Skeletal muscle tissue (tissue), 4 donors: ENCODE data around the gene USP21. TPM values are rescaled to one million over a fixed set of nuclear protein-coding genes. Genes with fewer than 3 reads are reported as not detected.

ENCODE experiments used
- H3K27ac ChIP-seq: one replicate; pipeline ENCODE4 v1.7.0; 2013; ENCODE audit warnings: mild to moderate bottlenecking, low read depth, low read length, inconsistent platforms
- H3K27me3 ChIP-seq, 3 donors: one replicate each; pipeline ENCODE4 v1.7.0; 2013; ENCODE audit warnings: low read length in 3 of 3; ENCODE audit not compliant: control insufficient read depth in 3 of 3, insufficient read depth in 3 of 3
- H3K36me3 ChIP-seq, 3 donors: one replicate each; pipeline ENCODE4 v1.7.0; 2013; ENCODE audit warnings: low read length in 3 of 3; ENCODE audit not compliant: control insufficient read depth in 3 of 3, insufficient read depth in 3 of 3
- H3K4me1 ChIP-seq, 3 donors: one replicate each; pipeline ENCODE4 v1.7.0; 2013; ENCODE audit warnings: low read length in 3 of 3, mild to moderate bottlenecking in 3 of 3; ENCODE audit not compliant: control insufficient read depth in 3 of 3, insufficient read depth in 3 of 3
- H3K4me3 ChIP-seq, 3 donors: one replicate each; pipeline ENCODE4 v1.7.0; 2013; ENCODE audit warnings: low read length in 3 of 3
- H3K9ac ChIP-seq, 3 donors: one replicate each; pipeline ENCODE4 v1.7.0; 2013; ENCODE audit warnings: low read length in 3 of 3, mild to moderate bottlenecking in 3 of 3, moderate library complexity in 2 of 3, low read depth in 1 of 3
- H3K9me3 ChIP-seq, 3 donors: one replicate each; pipeline ENCODE4 v1.7.0; 2013; ENCODE audit warnings: low read length in 3 of 3; ENCODE audit not compliant: control insufficient read depth in 3 of 3
- total RNA-seq: library from RNA; depleted of rRNA; stranded (reverse); fragments of >200 nt; gene quantifications from one replicate; pipeline ENCODE4 v1.2.3, GENCODE V29; 2014
- donor health status: Osteomylitis.

Gene USP21
- total RNA-seq, 1 donor from 2014 or later: 6.8 TPM

DNA sequence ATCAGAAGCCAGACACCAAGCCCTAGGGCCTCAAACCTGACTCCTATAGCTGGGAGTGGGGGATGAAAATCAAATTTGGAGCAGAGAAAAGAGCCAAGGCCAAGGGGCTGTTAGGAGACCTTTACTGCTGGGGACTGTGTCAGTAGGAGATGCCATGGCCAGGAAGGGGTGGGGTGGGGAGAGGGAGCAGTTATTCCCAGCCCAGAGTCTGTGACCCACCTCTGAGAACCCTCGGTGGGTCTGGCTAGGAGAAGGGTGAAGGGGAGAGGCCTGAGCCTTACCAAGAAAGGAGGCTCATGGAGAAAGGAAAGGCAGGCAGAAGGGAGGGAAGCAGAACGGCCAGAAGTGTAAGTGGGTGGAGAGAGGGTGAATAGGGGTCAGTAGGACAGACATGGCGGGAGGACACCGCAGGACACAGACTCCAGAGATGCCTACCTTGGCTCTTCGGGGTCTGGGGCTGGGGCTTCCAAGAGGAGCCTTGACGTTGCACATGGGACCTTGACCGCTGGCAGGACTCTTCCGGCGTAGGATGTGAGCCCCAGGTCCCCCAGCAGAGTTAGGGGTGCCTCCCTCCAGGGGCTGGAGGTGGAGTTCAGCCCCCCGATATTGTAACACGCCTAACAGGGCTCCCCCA is 38.4 kb downstream of the USP21 start:
- Histone ChIP-seq H3K4me3 (peak overlapping the region; percentile 65 to 73 (median 72)), H3K4me1 (peaks cover 72 to 95% (median 82%) of the 10 kb centered on the region in 3 donors), H3K27ac (peak overlapping the region; percentile 99), H3K9me3 (no peaks in the 10 kb centered on the region), H3K9ac (peak overlapping the region; percentile 72 to 90 (median 81)), H3K27me3 (no peaks in the 10 kb centered on the region), H3K36me3 (peaks cover 0 to 3% (median 0%) of the 10 kb centered on the region in 3 donors)

DNA sequence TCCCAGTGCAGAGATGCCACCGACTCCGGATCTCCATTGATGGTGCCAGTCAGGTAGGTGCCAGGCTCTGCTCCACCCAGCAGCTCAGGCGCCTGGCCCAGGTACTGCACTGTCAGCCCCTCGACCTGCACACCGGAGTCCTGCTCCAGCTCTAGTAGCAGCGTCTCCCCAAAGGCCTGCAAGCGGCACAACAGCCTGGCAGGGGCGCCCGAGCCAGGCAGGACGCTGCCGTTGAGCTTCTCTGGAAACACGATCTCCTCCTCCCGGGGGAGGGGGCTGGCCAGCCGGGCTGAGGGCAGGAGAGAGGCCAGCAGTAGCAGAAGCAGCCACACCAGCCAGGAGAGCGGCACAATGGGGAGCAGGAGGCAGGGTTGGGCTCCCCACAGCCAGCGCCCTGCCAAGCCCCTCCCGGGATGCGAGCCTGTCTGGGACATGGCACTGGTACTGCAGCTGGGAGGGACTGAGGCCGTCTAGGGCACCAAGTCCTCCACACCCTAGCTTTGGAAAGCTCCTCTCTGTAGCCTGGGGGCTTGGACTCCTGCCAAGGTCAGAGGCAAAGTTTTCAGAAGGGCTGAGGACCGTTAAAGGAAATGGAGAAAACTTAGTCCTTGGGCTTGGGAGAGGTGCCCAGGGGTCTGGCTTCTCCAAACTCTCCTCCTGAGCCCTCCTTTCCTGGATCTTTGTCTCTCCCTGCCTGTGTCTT is 39.0 kb downstream of the USP21 start:
- Histone ChIP-seq H3K4me3 (peak overlapping the region; percentile 65 to 73 (median 72)), H3K9me3 (no peaks in the 10 kb centered on the region), H3K4me1 (peaks cover 72 to 95% (median 83%) of the 10 kb centered on the region in 3 donors), H3K9ac (peak overlapping the region; percentile 72 to 90 (median 81)), H3K27me3 (no peaks in the 10 kb centered on the region), H3K36me3 (peaks cover 0 to 3% (median under 1%) of the 10 kb centered on the region in 3 donors), H3K27ac (peak overlapping the region; percentile 99)

DNA sequence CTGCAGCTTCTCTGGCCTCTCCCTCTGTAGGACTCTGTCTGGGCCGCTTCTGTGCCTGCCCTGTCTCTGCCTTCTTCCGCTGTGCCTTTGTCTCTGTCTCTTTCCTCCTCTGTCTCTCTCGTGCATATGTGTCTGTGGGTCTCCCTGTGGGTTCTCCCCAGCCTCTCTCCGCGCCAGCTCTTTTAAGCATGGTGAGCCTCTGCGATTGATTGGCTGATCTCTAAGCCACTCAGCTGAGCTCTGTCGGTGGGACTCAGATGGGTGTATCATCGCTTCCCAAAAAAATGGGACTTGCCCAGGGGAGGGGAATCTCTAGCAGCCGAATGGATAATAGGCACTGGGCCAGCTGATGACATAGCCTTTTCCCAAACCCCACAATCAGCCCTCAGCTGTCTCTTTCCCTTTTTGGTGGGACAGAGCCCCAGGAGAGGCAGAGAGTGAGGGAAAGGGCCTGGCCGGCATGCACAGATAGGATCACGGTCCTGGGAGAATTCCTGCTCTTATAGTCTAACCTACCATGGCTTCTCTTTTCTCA is 39.7 kb downstream of the USP21 start, which contains the start of gene ADAMTS4:
Gene ADAMTS4 (minus strand): TSS at position 158 of the 535 bp plus-strand sequence. CDS start 427 bp downstream, outside the sequence.
- H3K4me1 ChIP-seq: peaks cover 72 to 95% (median 82%) of the 10 kb centered on the region in 3 donors
- peak within 1 kb of the TSS; percentile 72 to 90 (median 81) for H3K9ac ChIP-seq
- H3K4me3 ChIP-seq: peak within 1 kb of the TSS; percentile 65 to 73 (median 72)
- no peaks in the 10 kb centered on the region for H3K27me3 ChIP-seq
- peak within 1 kb of the TSS; percentile 99 for H3K27ac ChIP-seq
- peaks cover 0 to 8% (median 2%) of the 10 kb centered on the region in 3 donors for H3K36me3 ChIP-seq
- no peaks in the 10 kb centered on the region for H3K9me3 ChIP-seq

DNA sequence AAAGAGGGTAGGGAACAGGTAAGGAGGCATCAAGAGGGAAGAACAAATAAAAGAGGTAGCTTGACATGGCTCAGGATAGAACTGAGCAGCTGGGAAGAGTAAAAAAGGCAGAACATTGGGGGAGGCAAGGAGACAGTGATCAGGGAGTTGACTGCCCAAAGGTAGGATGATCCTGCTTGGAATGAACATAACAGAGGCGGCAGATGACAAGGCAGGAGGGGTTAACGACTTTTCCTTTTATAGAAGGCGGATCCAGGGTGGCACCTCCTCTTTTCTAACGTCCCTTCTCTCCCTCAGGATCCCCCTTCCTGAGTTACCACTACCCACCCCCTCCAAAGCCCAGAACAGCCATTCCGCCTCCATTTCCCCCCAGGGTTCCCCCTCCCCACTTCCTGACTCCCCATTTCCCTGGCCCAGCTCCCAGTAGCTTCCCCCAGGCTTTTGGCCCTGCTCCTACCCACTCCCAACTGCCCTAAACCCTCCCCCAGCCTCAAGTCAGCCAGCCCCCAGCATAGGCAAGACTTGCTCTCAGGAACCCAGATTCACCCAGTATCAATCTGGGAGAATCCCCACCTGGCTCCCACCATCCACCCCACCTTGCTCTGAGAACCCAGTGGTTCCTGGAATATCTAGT is 40.3 kb downstream of the USP21 start:
- Histone ChIP-seq H3K27ac (peak overlapping the region; percentile 99), H3K4me1 (peaks cover 71 to 92% (median 84%) of the 10 kb centered on the region in 3 donors), H3K9me3 (no peaks in the 10 kb centered on the region), H3K4me3 (peak overlapping the region in 1 of 3 donors; percentile 4), H3K36me3 (peaks cover 3 to 14% (median 9%) of the 10 kb centered on the region in 3 donors), H3K9ac (peak overlapping the region in 2 of 3 donors; percentile 14 to 90), H3K27me3 (no peaks in the 10 kb centered on the region)

DNA sequence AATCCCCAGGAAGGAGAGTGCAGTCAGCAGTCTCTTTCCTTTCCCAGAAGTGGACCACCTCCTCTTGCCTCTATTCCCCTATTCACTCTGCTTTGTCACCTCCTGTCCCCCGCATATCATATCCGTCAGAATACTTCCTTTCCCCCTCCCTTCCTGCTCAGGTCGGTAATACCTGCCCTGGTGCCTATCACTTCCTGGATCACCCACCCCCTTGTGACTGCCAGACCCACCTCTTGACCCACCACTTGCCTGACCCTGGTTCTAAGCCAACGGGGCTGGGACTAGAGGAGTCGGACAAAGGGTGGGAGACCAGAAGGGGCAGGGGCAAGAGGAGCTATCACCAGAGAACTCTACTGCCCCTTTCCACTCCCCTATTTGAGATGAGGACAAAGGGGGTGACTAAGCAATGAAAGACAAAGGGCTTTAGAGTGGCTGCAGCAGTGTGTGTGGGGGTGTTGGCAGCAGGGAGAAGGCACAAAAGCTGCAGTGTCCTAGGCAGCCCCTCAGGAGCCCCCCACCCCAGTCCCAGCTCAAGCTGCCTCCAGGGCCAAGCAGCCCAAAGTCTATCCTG is 41.2 kb downstream of the USP21 start:
- Histone ChIP-seq H3K9me3 (no peaks in the 10 kb centered on the region), H3K4me1 (peaks cover 76 to 89% (median 77%) of the 10 kb centered on the region in 3 donors), H3K36me3 (peaks cover 3 to 19% (median 13%) of the 10 kb centered on the region in 3 donors), H3K27ac (peak overlapping the region; percentile 99), H3K27me3 (no peaks in the 10 kb centered on the region), H3K4me3 (peak overlapping the region; percentile 97 to 100 (median 99)), H3K9ac (peak overlapping the region; percentile 90 to 99 (median 99))

DNA sequence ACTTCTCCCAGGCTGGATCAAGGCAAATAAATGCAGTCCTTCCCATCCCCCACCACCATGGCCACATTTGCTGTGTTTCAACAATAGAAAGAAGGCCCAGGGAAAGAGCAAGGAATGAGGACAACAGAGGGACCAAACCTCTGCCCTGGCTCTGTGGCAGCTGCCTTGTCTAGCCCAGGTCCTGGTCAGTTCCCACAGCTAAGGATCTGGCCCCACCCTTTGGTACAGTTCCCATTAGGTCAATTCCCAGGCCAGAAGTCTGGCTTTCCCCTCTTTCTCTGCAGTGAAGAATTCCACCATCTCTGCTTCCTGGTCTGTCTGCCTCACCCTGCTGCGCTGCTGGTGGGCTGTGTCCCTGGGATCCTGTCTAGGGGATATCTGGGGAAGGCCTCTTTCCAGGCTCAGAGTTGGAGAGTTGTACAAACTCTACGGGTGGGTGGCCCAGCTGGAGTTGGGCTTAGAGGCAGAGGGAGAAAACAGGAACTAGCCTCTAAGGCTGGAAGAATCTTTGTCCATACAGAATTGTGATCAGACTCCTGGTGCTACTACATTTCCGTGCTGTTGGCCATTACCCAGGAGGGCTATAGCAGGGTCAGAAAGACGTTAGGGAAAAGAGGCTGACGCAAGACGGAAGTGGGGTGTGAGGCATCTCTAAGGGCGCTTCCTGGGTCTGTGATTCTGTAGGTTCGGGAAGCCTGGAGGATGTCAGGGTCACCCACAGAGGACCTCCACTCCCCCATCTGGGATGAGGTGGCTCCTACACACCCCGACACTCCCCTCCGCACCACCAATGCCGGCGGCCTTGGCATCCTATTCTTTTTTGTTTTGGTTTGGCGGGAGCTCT is 41.9 kb downstream of the USP21 start:
- H3K9me3 ChIP-seq: no peaks in the 10 kb centered on the region
- peak overlapping the region; percentile 97 to 100 (median 99) for H3K4me3 ChIP-seq
- peaks cover 70 to 85% (median 76%) of the 10 kb centered on the region in 3 donors for H3K4me1 ChIP-seq
- H3K36me3 ChIP-seq: peaks cover 5 to 26% (median 14%) of the 10 kb centered on the region in 3 donors
- H3K9ac ChIP-seq: peak overlapping the region; percentile 90 to 99 (median 99)
- H3K27me3 ChIP-seq: no peaks in the 10 kb centered on the region
- peak overlapping the region; percentile 99 for H3K27ac ChIP-seq

DNA sequence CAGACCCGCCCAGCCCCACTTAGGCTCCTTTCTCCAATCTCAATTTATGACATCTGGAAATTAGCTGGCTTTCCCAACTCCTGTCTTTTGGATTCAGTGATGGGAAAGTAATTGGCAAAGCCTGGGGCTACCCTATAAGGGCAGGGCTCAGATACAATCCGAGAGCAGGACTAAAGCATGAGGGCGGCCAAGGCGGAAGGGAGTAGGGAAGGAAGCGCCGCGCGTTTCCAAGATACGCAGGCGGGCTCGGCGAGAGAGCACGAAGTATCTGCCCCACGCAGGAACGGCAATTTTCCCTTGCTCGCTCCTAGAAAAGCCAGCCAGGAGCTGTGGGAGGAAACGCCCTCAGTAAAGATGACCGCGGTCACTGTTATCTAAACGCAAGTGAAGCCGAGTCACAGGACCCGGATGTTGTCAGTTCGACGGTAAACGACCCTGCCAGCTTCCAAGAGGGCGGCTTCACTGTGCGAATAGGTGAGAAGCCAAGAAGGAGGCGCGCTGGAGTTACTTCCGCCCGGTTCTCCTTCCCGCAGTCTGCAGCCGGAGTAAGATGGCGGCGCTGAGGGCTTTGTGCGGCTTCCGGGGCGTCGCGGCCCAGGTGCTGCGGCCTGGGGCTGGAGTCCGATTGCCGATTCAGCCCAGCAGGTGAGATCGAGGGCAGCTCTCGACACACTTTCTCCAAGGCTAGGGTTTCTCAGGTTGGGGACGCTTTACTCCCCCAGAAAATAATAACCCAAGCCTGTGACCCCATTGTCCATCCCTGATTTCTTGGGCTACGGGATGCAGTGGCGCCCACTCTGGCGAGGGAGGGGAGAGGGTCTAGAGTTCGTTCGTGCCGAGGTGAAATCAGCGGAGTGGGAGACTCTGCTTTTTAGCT is 42.8 kb downstream of the USP21 start, which contains the start of gene NDUFS2:
Gene NDUFS2 (plus strand): TSS at position 532 of the 877 bp plus-strand sequence. CDS start 19 bp downstream, at position 551.
- Histone ChIP-seq H3K27ac (peak within 1 kb of the TSS; percentile 99), H3K36me3 (peaks cover 14 to 34% (median 18%) of the 10 kb centered on the region in 3 donors), H3K4me1 (peaks cover 62 to 83% (median 70%) of the 10 kb centered on the region in 3 donors), H3K4me3 (peak within 1 kb of the TSS; percentile 97 to 100 (median 99)), H3K9ac (peak within 1 kb of the TSS; percentile 91 to 99 (median 99)), H3K9me3 (no peaks in the 10 kb centered on the region), H3K27me3 (no peaks in the 10 kb centered on the region)

DNA sequence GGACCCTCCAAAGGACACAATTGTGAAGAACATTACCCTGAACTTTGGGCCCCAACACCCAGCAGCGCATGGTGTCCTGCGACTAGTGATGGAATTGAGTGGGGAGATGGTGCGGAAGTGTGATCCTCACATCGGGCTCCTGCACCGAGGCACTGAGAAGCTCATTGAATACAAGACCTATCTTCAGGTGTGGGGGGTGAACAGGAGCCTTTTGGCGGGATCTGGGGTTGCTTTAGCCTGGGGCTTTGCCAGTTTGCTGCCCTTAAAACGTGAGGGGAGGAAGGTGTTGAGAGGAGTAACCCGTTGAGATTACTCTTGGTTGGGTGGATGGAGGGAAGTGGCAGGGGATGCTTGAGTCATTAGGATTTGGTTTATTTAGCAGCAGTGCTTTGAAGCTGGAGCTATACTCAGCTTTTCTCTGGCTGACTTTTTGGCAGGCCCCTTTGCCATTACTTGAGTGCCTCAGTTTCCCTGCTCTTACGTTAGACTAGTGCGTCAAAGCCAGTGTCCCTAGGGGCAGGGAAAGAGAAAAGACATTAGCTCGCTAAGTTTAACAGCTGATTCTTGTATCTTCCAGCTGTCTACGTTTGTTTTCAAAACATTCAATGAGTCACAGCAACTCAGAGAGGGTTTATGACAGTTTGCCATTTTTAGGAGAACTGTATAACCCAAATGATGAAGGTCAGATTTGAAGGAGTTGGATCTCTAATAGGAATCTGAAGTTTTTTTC is 47.3 kb downstream of the USP21 start:
- Histone ChIP-seq H3K9me3 (no peaks in the 10 kb centered on the region), H3K27ac (peak overlapping the region; percentile 56), H3K4me1 (peaks cover 18 to 50% (median 32%) of the 10 kb centered on the region in 3 donors), H3K36me3 (peaks cover 41 to 63% (median 49%) of the 10 kb centered on the region in 3 donors), H3K27me3 (no peaks in the 10 kb centered on the region), H3K4me3 (no peak overlapping the region), H3K9ac (no peak overlapping the region)
